GM12878 (cell line): ENCODE results near the gene GAREM1. TPM values are rescaled to one million over a fixed set of nuclear protein-coding genes. Genes with fewer than 3 reads are reported as not detected.

Experiments used
- BMI1 ChIP-seq: fragments of 450-650 bp; IDR thresholded peaks from 2 replicates; pipeline ENCODE4 v1.6.1; 2016; ENCODE audit warnings: mild to moderate bottlenecking, moderate library complexity, borderline replicate concordance
- CUX1 ChIP-seq: IDR thresholded peaks from 2 replicates; pipeline ENCODE4 v1.6.1; 2012; ENCODE audit warnings: improper control_type of control experiment, low read depth, low read length; ENCODE audit not compliant: insufficient replicate concordance
- E2F8 ChIP-seq: fragments of 450-650 bp; IDR thresholded peaks from 2 replicates; pipeline ENCODE4 v1.6.1; 2018; ENCODE audit warnings: mild to moderate bottlenecking, low read depth, moderate library complexity; ENCODE audit not compliant: partially characterized antibody
- FOXM1 ChIP-seq: IDR thresholded peaks from 2 replicates; pipeline ENCODE4 v1.6.1; 2012; ENCODE audit warnings: low read depth, mild to moderate bottlenecking, inconsistent platforms, low read length, moderate library complexity
- GABPA ChIP-seq: IDR thresholded peaks from 2 replicates; pipeline ENCODE4 v1.6.1; 2014; ENCODE audit warnings: antibody characterized with exemption, low read depth, mild to moderate bottlenecking, inconsistent platforms
- PKNOX1 ChIP-seq: fragments of 450-650 bp; IDR thresholded peaks from 2 replicates; pipeline ENCODE4 v1.6.1; 2016; ENCODE audit warnings: mild to moderate bottlenecking
- REST ChIP-seq: IDR thresholded peaks from 2 replicates; pipeline ENCODE4 v1.6.1; 2012; ENCODE audit warnings: mild to moderate bottlenecking, low read depth, low read length
- RUNX3 ChIP-seq: IDR thresholded peaks from 2 replicates; pipeline ENCODE4 v1.6.1; 2012; ENCODE audit warnings: low read length, inconsistent platforms
- polyA plus RNA-seq, 11 experiments: library from polyadenylated mRNA; depleted of rRNA in 4 of 11; unstranded in 6 of 11; stranded (reverse) in 5 of 11; fragments of >200 nt; fragmentation: Nextera tagmentation in 4 of 11; fragmentation: Illumina TruSeq in 1 of 11; extraction: Ambion mirVana in 4 of 11; extraction: Trizol in 1 of 11; gene quantifications; 1 replicate in 1 of 11; 2 replicates in 10 of 11; pipeline versions ENCODE4 v1.2.1 to v1.2.3, GENCODE V29; 2011 to 2016; ENCODE audit warnings: inconsistent platforms in 2 of 11, missing spikeins in 2 of 11, low read depth in 1 of 11
- total RNA-seq, 4 experiments: library from RNA; depleted of rRNA in 3 of 4; stranded (reverse); fragments of >200 nt in 3 of 4; fragmentation: Illumina TruSeq in 1 of 4; extraction: Trizol in 1 of 4; gene quantifications; 2 replicates each; pipeline versions ENCODE4 v1.2.1 to v1.2.3, GENCODE V29; 2013 to 2021

The GAREM1 gene
- total and polyA plus RNA-seq, 10 of the 15 experiments (the other 5 are each of a cell fraction or from before 2014, with no cell fraction given): 0.05 to 0.29 (median 0.05) TPM; not detected in 7

GRCh38 chr18:32470460-32470713 lies 295 bp downstream of the GAREM1 start (continued):
- TF ChIP-seq E2F8: no peak
- TF ChIP-seq GABPA: no peak
- no peak for TF ChIP-seq CUX1
- TF ChIP-seq FOXM1: no peak
- no peak for TF ChIP-seq RUNX3
- TF ChIP-seq PKNOX1: no peak
- no peak for TF ChIP-seq BMI1
- no peak for TF ChIP-seq REST
